DOHH2 (cell line): ENCODE data around the gene SPATA13.
"Not testable (repeated sequence)": the region's sequence is repeated elsewhere in the genome, so short reads cannot be mapped to it uniquely, and the experiment has no call there.

Experiments used
- H3F3A ChIP-seq: fragments of 200-600 bp; sonication (generic), shearing (Covaris generic); 2 replicates; pipeline ENCODE4 v1.6.0; 2016; ENCODE audit warnings: antibody characterized with exemption, mild to moderate bottlenecking; ENCODE audit not compliant: control insufficient read depth, insufficient read depth
- H3K27ac ChIP-seq: fragments of 200-600 bp; sonication (generic); 2 replicates; pipeline ENCODE4 v1.5.1; 2014; ENCODE audit warnings: low read depth, mild to moderate bottlenecking, low read length, moderate library complexity
- H3K27me3 ChIP-seq: fragments of 200-600 bp; sonication (generic); 2 replicates; pipeline ENCODE4 v1.6.1; 2014; ENCODE audit warnings: mild to moderate bottlenecking, low read length, mixed read lengths; ENCODE audit not compliant: control insufficient read depth
- H3K36me3 ChIP-seq: fragments of 200-600 bp; sonication (generic); 2 replicates; pipeline ENCODE4 v1.6.1; 2014; ENCODE audit warnings: mild to moderate bottlenecking, low read length, moderate library complexity, mixed read lengths; ENCODE audit not compliant: control insufficient read depth
- H3K4me1 ChIP-seq: fragments of 200-600 bp; sonication (generic); 2 replicates; pipeline ENCODE4 v1.6.1; 2014; ENCODE audit warnings: mild to moderate bottlenecking, low read length, mixed read lengths; ENCODE audit not compliant: control insufficient read depth
- H3K4me2 ChIP-seq: fragments of 200-600 bp; sonication (generic); 2 replicates; pipeline ENCODE4 v1.6.0; 2014; ENCODE audit warnings: mild to moderate bottlenecking, low read length, moderate library complexity
- H3K4me3 ChIP-seq: fragments of 200-600 bp; sonication (generic); 2 replicates; pipeline ENCODE4 v1.5.1; 2014; ENCODE audit warnings: mild to moderate bottlenecking, low read length, mixed read lengths
- H3K79me2 ChIP-seq: fragments of 200-600 bp; sonication (generic); 2 replicates; pipeline ENCODE4 v1.6.1; 2014; ENCODE audit warnings: mild to moderate bottlenecking, low read length, mixed read lengths; ENCODE audit not compliant: control insufficient read depth
- H3K9me2 ChIP-seq: fragments of 200-600 bp; sonication (generic); replicated peaks from 2 replicates; pipeline ENCODE4 v1.6.1; 2014; ENCODE audit warnings: mild to moderate bottlenecking, low read length, mixed read lengths; ENCODE audit not compliant: control insufficient read depth
- H3K9me3 ChIP-seq: fragments of 200-600 bp; sonication (generic); 2 replicates; pipeline ENCODE4 v1.6.1; 2014; ENCODE audit warnings: antibody characterized with exemption, low read length, mixed read lengths; ENCODE audit not compliant: control insufficient read depth, insufficient read depth
- H4K20me1 ChIP-seq: fragments of 200-600 bp; sonication (generic); 2 replicates; pipeline ENCODE4 v1.6.0; 2014; ENCODE audit warnings: low read depth, mild to moderate bottlenecking, antibody characterized with exemption, low read length, moderate library complexity; ENCODE audit not compliant: control insufficient read depth, insufficient read depth
- EZH2phosphoT487 ChIP-seq: fragments of 200-600 bp; sonication (generic); IDR thresholded peaks from 2 replicates; pipeline ENCODE4 v1.6.1; 2017; ENCODE audit warnings: borderline replicate concordance, mild to moderate bottlenecking, antibody characterized with exemption, low read length, moderate library complexity, mixed read lengths
- TF ChIP-seq, protein P1 (sequence below): fragments of 200-600 bp; sonication (generic); IDR thresholded peaks from one replicate; pipeline ENCODE4 v1.5.1; 2014; ENCODE audit warnings: antibody characterized with exemption, mild to moderate bottlenecking, low read depth, low read length; ENCODE audit not compliant: poor library complexity, severe bottlenecking

The SPATA13 gene

GRCh38 chr13:24322470-24322869 is 161.9 kb downstream of the SPATA13 start:
- H3K9me2 ChIP-seq, H3K4me3 ChIP-seq, H3K4me1 ChIP-seq, H3K27me3 ChIP-seq, H3K9me3 ChIP-seq, H3K4me2 ChIP-seq, H4K20me1 ChIP-seq, H3K36me3 ChIP-seq, H3K79me2 ChIP-seq, H3K27ac ChIP-seq, H3F3A ChIP-seq: not testable (repeated sequence)
- TF ChIP-seq, protein P1, sequence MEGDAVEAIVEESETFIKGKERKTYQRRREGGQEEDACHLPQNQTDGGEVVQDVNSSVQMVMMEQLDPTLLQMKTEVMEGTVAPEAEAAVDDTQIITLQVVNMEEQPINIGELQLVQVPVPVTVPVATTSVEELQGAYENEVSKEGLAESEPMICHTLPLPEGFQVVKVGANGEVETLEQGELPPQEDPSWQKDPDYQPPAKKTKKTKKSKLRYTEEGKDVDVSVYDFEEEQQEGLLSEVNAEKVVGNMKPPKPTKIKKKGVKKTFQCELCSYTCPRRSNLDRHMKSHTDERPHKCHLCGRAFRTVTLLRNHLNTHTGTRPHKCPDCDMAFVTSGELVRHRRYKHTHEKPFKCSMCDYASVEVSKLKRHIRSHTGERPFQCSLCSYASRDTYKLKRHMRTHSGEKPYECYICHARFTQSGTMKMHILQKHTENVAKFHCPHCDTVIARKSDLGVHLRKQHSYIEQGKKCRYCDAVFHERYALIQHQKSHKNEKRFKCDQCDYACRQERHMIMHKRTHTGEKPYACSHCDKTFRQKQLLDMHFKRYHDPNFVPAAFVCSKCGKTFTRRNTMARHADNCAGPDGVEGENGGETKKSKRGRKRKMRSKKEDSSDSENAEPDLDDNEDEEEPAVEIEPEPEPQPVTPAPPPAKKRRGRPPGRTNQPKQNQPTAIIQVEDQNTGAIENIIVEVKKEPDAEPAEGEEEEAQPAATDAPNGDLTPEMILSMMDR = peak; percentile 18

- TF ChIP-seq, protein P1 = no peak
- H3K4me2 ChIP-seq = no peak overlapping the region
Observed at GRCh38 chr13:24323036-24323738, 162.7 kb downstream of the SPATA13 start.

DNA sequence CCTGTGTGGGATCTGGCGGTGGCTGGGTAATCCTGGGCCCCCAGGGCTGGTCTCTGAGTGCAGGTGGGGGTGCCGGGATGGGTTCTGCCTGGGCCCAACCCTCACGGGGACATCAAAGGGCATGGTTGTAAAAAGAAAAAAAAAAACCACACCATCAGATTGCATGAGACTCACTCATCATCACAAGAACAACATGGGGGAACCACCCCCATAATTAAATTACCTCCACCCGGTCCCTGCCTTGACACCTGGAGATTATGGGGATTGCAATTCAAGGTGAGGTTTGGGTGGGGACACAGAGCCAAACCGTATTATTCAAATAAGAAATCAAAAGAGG is 163.2 kb downstream of the SPATA13 start:
- TF ChIP-seq EZH2phosphoT487 = no peak
- TF ChIP-seq, protein P1 = no peak
- Histone ChIP-seq H3K4me2 (no peak overlapping the region), H3K27ac (no peak overlapping the region)

More at GRCh38 chr13:24323036-24323738, 162.7 kb downstream of the SPATA13 start:
- H3K9me2 ChIP-seq = no peaks in the 10 kb centered on the region
- no peaks in the 10 kb centered on the region for H3K9me3 ChIP-seq
- no peaks in the 10 kb centered on the region for H4K20me1 ChIP-seq
- no peak overlapping the region for H3K27ac ChIP-seq
- no peaks in the 10 kb centered on the region for H3F3A ChIP-seq
- no peak overlapping the region for H3K4me3 ChIP-seq
- H3K79me2 ChIP-seq = no peaks in the 10 kb centered on the region
- H3K27me3 ChIP-seq = no peaks in the 10 kb centered on the region
- H3K36me3 ChIP-seq = no peaks in the 10 kb centered on the region
- no peaks in the 10 kb centered on the region for H3K4me1 ChIP-seq

DNA sequence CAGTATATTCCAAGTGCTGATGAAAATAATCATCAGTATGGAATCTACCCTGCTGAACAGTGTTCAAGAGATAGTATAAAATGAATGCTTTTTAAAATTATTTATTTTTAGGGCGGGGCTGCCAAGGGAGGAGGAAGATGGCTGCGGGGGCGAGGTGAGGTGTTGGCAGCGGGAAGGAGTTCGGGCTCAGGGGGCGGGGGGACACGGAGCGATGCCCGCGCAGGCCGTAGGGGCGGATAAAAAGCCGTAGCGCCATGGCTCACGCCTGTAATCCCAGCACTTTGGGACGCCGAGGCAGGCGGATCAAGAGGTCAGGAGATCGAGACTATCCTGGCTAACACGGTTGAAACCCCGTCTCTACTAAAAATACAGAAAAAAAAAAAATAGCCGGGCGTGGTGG is 167.1 kb downstream of the SPATA13 start:
- not testable (repeated sequence) for H3K9me2 ChIP-seq, H3K27me3 ChIP-seq

More for the DNA sequence above, 163.2 kb downstream of the SPATA13 start:
- Histone ChIP-seq H3K36me3 (no peaks in the 10 kb centered on the region), H3K4me1 (no peaks in the 10 kb centered on the region), H3K27me3 (no peaks in the 10 kb centered on the region), H4K20me1 (no peaks in the 10 kb centered on the region), H3K4me3 (no peak overlapping the region), H3K79me2 (no peaks in the 10 kb centered on the region), H3F3A (no peaks in the 10 kb centered on the region), H3K9me2 (no peaks in the 10 kb centered on the region), H3K9me3 (no peaks in the 10 kb centered on the region)

More for the DNA sequence above, 167.1 kb downstream of the SPATA13 start:
- not testable (repeated sequence) for H4K20me1 ChIP-seq, H3F3A ChIP-seq, H3K9me3 ChIP-seq, H3K4me1 ChIP-seq, H3K4me3 ChIP-seq, H3K36me3 ChIP-seq, H3K27ac ChIP-seq, H3K79me2 ChIP-seq, H3K4me2 ChIP-seq
